GM19395 (cell line): ENCODE results near the gene ABCB8.

Experiments
- ATAC-seq: cut with Tn5 transposase; IDR thresholded peaks from one replicate; pipeline ENCODE4 v1.9.1; 2021; ENCODE audit warnings: mild to moderate bottlenecking, moderate library complexity; ENCODE audit not compliant: unreplicated experiment

The ABCB8 gene

DNA sequence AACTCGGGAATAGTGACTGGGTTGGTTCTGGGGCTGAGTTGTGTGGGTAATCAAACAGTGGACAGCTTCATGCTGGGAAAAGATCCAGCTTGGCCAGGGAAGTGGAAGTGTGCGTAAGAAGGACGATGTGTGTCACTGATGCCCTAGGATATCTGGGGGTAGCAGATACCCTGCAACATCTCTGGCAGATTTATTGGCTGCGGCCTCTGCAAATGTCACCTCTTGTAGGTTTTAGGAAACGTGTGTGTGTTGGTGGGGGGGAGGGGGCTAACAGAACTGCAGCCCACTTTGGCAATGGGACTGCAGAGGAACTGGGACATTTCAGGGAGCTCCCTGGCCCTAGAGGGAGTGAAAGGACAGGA, 57.1 kb downstream of the ABCB8 start:
- no peak for ATAC-seq

DNA sequence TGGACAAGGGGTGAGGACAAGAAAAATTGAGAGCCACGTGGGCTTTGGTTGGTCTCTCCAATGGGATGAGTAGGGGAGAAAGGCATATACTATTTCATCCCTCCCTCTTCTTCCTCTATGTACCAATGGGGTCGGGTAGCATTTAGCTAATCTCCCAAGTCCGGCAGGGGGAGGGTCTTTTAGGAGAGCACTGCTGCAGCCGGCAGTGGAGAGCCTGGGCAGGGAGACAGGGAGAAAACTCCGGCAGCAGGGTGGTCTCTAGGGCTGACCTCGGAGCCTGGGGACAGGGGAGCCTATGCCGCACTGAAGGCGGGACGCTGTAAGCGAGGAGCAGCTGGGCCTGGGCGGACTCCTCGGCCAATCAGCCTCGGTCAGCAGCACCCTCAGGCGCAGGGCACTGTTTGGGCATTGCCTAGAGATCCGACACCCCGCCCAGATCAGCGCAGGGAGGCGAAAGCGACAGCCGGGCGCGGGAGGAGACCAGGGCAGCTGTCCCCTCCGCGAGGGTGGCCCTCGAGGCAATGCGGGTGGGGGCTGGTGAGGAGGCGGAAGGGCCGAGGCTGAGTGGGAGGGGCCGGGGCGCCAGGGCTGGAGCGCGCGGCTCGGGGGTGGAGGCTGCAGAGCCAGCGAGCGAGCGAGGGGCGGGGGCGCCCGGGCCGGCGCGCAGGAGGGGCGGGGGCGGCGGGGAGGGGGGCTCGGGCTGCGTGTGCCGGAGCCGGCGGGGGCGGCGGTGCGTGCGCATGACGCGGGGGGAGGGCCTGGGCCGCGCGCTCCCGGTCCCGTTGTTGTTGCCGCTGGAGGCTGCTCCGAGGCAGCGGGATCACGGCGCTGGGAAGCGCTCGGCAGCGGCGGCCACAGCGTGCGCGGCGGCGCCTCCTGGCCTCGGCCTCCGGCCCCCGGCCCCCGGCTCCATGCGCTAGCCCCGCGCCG, 57.7 kb downstream of the ABCB8 start, which contains the start of gene AGAP3:
Gene AGAP3, plus strand, starts transcription at position 785 of the 930 bp plus-strand sequence. CDS start 267 bp downstream, outside the sequence.
- ATAC-seq = peak; percentile 34

DNA sequence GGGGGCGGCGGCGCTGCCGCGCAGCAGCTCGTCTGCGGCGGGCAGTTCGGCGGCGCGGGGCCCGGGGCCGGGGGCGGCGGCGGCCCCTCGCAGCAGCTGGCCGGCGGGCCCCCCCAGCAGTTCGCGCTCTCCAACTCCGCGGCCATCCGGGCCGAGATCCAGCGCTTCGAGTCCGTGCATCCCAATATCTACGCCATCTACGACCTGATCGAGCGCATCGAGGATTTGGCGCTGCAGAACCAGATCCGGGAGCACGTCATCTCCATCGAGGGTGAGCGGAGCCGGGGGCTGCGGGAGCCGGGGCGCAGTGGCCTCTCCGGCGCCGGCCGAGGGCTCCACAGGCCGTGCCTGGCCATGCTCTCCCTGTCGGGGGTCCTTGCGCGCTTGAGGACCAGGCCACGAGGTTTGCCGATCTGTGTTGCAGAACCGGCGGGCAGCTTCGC, 58.6 kb downstream of the ABCB8 start:
- no peak for ATAC-seq

GRCh38 chr7:151087245-151088018, 59.2 kb downstream of the ABCB8 start:
- no peak for ATAC-seq

- ATAC-seq = no peak
Measured at GRCh38 chr7:151088019-151088855, 60.0 kb downstream of the ABCB8 start.

DNA sequence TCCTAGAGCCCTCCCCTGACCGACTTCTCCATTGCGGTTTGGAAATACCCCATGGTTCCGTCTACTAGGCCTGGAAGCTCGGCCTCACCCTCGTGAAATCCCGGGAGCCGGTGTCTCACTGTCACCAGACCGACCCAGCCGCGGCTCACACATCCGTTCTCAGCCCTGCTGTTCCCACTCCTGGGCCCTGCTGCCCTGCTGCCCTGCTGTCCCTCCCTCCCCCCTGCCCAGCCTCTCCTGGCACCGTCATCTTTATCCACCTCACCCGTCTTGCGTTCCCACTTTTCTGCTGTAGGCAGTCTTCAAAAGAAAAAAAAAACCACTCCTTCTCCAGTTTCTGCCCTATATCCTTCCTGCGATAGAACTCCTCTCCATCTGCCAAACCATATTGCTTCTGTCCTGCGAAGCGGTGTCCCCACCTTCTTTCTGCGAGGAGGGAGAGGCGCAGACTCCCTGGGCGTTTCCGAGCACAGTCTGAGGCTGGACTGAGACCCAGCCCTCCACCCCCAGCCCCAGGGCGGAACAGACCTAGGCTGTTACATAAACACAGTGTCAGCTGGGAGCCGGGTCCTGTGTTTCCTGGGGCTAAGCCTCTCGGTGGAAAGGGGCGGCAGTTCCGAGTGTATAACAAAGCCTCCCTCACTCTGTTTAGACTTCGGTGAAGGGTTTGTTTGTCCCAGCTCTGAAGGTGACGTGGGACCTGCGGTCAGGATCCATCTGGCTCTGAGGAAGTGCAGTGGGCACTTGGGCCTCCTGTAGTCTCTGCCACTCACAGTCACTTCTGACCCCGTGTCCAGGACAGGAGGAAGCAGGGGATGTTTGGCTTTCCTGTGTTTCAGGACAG, 60.8 kb downstream of the ABCB8 start:
- ATAC-seq = no peak

DNA sequence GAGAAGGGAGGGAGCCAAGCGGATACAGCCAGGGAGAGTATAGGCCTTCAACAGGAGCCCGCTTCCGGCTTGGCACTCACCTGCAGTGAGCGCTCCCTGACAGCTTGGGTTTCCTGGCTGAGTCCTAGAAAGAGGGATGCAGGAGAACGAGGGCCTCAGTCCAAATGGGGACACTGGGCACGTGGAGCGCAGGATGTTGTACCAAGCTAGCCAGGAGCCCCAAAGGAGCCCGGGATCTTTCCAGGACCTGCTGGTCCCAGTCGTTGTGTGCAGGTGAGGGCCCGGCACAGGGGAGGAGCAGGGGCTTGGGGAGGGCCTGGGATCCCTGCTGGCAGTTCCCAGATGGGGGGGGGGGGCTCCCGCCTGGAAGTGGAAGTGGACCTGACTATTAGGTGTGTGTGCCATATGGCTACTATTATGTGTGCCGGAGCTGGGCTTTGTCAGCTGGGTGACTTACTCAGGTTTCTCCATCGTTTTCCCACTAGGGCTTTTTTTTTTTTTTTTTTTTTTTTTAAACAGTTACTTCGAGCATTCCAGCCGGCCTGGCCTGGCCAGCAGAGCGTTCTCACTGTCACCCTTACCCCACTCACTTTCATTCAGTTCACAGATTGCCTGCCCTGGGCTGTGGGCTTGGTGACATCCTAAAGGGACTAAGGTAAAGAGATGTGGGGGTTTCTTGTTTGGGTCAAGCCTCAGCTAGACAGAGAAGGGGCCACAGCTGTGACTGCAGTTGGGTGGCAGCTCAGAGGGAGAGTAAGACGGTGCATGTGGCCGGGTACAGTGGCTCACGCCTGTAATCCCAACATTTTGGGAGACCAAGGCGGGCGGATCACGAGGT, 61.9 kb downstream of the ABCB8 start:
- ATAC-seq = no peak

DNA sequence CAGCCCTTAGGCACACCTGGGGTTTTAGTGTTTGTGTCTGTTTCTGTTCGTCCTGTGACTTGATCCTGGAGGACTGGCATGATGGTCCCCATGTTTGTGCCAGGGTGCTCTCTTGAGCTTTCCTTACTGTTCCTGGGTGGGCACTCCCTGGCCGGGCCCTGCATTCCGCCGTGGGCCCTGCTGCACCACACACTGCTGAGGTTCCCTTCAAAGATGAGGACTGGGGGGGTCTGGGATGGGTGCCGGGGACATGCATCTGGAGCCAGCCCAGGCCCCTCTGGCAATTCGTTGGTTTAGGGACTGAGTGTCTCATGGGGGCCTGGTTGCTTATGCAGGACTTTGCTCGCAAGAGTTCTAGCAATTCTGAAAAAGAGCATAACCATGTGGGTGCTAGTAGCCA, 62.8 kb downstream of the ABCB8 start:
- ATAC-seq = no peak

DNA sequence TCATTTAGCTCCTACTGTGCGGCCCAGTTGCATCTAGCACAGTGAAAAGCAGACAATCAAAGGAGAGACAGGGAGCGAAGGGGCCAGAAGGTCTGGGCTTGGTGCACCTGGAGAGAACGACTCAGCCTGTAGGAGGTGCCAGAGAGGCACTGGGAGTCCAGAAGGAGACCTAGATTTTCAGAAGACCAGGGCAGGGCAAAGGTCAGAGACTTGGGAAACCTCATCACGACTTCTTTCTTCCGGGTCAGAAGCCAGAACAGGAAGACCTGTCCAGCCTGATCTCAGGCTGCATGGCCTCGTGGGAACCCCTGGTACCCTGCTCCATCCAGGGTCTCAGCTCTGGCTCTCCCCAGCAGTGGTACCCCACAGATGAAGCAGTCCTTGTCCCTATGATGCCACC, 63.2 kb downstream of the ABCB8 start:
- no peak for ATAC-seq

- ATAC-seq = no peak
Measured at GRCh38 chr7:151091988-151092387, 63.7 kb downstream of the ABCB8 start.

GRCh38 chr7:151093748-151094147, 65.5 kb downstream of the ABCB8 start:
- ATAC-seq = no peak

- ATAC-seq = no peak
Measured at GRCh38 chr7:151094675-151095074, 66.4 kb downstream of the ABCB8 start.

DNA sequence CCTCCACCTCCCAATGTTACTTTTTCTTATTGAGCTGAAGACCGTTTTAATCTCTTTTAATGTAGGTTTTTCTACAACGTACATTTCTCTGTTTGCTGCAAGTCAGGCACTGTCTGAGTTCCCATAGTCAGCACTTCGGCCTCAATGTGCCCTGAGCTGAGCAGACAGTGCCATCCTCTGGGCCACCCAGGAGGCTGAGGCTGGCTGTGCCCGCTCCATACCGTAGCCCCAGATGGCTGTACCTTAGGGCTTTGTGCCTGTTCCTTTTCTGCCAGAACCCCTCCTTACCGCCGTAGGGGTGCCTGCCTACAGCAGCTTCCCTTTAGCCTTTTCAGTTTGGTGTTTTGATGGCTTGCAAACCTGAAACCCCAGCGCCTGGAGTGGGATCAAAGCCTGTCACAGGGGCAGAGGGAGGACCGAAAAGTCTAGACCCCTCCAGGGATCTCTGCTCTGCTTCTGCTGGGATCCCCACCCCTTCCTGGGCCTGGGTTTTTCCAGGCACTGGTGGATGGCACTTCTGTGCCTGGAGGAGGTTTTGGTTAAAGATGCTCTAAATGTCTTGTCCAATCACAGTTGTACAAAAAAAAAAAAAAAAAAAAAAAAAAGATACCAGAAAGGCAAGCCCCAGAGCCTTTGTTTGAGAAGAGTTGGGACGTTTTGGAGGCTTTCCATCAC, 67.0 kb downstream of the ABCB8 start:
- no peak for ATAC-seq

- ATAC-seq = no peak
Measured at GRCh38 chr7:151095828-151096475, 67.7 kb downstream of the ABCB8 start.
